Raji (cell line): Measurements from ENCODE around the gene ADPGK.

Experiments used
- POLR2A ChIP-seq: IDR thresholded peaks from 2 replicates; pipeline ENCODE4 v1.6.1; 2011; ENCODE audit warnings: low read depth, low read length, control low read depth; ENCODE audit not compliant: insufficient read depth

ADPGK gene

DNA sequence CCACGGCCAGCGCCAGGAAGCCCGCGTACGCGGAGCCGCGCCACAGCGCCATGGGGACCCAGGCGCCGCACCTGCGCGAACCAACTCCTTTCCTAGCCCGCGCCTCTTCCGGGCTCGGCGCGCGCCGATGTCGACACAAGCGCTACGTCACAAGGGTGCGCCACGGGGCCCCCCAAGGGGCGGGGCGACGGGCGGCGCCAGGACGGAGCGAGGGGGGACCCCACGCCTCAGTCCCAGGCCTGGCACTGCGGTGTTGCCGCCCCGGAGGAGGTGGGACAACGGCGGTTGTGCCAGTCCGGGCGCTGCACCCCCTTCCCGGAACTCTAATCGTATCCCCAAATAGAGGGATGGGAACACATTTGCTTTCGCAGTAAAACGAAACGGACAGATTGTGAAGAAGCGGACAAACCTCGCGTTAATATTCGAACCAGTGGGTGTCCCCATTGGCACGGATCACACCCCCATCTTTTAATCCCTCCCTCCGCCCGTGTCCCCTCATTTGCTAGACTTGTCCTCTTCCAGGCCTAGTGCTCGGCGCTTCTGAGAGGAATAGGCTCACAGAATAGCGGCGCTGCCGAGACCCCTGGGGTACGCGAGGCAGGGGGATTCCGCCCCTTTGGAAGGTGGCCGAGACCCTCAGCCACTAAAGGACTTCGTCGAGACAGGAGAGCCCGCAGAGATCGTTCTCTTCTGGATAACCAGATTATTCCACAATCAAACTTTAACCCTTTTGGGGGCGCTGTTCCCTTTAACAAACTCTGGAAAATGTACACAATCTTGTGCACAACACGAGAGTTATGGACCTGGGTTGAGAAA, at the start of gene ADPGK:
Gene ADPGK (minus strand): TSS at position 119 of the 816 bp plus-strand sequence. CDS start 67 bp downstream, at position 52.
- peak; percentile 96 for TF ChIP-seq POLR2A

DNA sequence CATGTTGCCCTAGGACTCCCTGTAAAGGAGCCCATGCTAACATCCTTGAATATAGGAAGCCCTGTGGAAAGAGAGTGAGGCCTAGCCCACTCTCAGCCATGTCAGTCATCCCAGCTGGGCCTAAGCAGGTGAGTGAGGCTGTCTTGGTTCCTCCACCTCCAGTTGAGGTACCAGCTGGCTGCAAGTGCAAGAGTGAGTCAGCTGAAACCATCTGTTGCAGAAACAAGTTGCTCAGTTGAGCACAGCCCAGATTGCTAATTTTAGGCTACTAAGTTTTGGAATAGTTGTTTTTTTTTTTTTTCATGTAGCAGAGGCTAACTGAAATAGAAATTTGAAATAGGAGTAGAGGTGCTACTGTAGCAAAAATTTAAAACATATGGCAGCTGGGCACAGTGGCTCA, 43.7 kb upstream of the ADPGK start:
- TF ChIP-seq POLR2A, result no peak

DNA sequence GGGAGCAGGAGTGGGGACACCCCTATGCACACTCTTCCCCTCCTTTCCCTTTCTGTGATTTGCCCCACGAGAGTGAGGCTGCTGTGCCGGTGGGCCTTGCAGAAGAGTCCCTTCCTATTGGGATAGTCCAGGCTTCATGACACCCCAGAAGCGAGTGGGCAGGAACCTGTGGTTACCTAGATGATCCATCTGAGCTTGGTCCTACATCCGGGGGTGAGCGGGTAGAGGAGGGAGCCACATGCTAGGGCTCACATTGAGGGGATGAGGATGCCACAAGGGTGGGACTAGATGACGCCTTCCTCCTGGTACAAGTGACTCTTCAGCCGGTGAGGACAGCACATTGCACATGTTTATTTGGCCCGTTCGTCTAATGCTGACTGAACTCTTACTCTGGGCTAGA, 43.1 kb upstream of the ADPGK start:
- no peak for TF ChIP-seq POLR2A

DNA sequence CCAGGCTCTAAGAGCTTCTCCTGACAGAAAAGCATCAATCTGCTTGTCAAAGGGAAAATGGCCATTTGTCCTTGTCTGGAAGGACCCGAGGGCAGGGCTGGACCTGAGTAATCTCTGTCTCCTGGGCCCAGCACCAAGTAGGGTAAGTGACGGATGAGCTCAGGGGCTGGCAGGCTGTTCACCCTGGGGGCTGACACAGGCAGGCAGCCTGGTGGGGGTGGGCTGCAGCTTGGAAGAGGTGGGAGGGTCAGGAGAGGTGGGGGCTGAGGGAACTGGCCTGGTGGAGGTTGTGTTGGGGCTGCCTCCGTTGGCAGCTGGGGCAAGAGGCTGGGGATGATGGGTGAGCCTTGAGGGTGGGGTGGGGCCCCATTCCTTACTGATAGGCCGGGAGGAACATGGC, 42.3 kb upstream of the ADPGK start:
- TF ChIP-seq POLR2A, result no peak

DNA sequence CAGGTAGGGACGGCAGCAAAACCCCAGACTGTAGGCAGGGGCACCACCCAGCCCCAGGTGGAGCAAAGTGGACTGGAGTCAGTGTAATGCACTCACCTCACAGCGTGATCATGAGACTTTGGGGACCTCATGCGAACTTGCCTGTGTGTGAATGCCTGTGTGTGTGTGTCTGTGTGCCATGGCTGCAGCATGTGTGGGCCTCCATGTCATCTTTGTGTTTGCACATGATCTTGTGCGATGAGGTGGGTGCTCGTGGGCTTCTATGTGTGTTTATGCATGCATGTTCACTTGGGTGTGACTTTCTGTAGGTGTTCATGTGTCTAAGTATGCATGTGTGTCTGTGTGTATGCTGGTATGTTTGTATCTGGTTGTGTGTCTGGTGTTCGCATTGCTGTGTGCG, 41.2 kb upstream of the ADPGK start:
- TF ChIP-seq POLR2A, result no peak

DNA sequence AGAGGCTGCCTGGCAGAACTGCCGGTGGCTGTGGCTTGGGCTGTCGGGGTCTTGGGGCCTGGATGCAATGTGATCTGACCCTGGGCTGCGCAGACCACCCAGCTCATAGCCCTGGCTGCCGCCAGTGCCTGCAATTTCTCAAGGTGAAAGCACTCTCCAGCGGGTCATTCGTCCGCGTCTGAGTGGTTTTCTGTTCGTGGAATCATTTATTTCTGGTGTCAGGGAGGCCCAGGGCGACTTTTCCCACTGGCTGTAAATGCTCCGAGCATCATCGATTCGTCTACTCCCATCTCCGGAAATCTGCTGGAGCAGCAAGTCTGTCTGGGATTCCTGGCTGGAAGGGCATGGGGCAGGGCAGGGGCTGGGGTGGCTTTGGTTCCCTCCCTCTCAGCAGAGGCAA, 40.6 kb upstream of the ADPGK start:
- no peak for TF ChIP-seq POLR2A

DNA sequence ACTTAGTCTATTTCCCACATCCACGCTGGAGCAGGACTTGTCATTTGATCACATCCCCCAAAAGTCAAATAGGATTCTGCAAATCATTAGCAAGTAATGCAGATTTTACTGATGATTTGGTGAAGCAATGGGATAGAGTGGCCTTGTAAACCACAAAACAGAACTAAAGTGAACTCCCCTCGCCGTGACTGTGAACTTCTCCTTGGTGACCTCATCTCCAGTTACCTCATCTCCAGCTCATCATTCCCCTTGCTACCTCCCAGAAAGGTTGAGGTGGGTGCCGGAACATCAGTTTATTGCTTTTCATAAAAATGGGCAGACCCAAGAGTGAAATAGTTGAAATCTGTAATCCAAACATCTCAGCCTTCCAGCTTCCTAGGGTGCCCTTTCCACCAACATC, 36.7 kb upstream of the ADPGK start:
- no peak for TF ChIP-seq POLR2A

DNA sequence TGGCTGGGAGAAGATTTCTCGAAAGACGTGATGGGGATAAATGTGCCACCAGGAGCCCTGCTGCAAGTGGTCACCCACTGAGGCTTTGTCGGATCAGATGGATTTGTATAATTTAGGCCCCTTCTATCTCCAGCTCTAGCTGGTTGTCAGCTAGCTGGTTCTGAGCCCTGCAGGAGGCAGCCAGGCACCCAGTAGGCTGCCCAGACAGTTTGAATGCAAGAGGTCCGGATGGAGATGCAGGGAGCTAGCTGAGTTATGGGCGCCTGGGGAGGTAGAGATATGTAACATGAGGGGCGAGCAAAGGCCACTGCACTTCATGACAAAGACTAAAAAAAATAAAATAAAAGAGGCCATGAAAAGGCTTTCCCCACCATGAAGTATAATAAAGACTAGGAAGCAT, 35.1 kb upstream of the ADPGK start:
- TF ChIP-seq POLR2A, result no peak

DNA sequence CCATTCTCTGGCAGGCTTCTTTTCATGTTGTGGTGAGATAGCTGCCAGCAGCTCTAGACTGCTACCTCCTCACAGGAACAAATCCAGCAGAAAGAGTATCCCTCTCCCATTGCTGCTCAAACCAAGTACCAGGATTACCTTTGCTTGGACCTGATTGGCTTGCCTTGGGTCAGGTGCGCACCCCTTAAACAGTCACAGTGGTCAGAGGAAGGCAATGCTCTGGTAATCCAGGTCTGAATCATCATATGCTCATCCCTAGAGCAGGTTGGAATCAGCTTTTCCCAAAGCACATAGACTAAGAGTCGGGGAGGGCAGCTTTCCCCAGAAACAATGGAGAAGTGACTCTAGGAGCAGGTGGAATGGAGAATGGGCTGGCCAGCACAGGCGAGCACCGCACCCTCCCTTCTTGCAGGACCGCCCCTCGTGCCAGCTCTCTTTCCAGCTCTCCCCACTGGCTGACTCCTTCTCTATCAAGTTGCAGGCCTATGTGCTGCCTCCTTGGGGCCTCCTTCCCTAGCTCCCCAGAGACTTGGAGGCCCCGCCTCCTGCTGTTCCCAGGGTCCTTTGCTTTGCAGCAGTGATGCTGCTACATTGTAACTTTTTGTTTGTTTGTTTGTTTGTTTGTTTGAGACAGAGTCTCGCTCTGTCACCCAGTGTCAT, 29.9 kb upstream of the ADPGK start:
- no peak for TF ChIP-seq POLR2A

DNA sequence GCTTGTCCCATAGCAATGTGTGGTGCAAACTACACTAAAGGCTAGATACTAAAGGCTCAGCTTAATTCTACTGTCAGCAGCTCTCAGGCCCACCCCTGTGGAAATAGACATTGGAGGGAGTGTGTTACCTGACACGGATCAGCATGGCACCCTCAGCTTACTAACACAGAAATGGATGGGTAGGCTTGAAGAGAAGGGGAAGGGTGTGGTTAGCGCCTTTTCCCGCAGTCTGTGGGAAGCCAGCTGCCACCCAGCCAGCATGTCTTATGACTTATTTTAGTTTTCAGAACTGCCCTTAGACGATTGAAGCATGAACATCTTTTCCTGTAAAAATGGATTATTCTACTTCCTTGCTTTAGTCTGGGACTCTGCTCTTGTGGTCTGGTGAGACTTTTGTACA, 25.8 kb upstream of the ADPGK start:
- TF ChIP-seq POLR2A, result no peak

DNA sequence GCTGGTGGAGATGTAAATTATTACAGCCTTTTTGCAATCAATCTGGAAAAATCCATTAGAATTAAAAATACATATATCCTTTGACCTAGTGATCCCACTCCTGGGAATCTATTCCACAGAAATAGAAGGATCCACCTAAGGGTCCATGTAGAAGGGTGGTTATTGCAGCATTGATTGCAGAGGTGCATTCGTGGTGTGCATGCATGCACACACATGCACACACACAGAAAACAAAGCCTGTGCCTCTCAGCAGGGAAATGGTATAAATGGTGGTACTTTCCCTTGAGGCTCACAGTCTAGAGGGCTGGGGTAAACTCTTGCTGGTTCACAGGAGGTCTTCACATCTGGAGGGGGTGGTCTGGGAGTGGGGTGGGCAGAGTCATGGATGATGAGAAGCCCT, 19.4 kb upstream of the ADPGK start:
- no peak for TF ChIP-seq POLR2A

DNA sequence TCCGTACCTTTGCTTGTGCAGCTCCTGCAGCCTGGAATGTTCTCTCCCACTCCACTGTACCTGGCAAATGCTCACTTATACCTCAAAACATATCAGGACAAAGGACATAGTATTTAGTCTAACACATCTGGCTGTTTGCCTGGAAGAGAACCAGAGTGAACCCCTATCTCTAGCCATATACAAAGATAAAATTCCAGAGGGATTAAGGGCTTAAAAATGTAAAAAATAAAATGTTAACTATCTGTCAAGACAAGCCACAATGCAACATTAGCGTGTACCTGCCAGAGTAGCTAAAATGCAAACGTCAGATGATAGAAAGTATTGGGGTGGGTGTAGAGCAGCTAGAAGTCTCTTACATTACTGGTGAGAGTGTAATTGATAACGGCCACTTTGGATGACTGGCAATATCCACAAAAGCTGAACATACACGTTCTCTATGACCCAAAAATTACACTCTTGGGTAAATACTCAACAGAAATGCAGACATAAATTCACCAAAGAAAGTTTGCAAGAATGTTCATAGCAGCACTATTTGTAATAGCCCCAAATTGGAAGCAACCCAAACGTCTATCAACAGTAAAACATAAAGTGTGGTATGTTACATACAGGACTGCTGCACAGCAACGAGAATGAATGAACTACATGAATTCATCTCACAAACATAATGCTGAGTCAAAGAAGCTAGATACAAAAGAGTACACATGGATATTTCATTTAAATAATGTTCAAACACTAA, 18.2 kb upstream of the ADPGK start:
- no peak for TF ChIP-seq POLR2A

DNA sequence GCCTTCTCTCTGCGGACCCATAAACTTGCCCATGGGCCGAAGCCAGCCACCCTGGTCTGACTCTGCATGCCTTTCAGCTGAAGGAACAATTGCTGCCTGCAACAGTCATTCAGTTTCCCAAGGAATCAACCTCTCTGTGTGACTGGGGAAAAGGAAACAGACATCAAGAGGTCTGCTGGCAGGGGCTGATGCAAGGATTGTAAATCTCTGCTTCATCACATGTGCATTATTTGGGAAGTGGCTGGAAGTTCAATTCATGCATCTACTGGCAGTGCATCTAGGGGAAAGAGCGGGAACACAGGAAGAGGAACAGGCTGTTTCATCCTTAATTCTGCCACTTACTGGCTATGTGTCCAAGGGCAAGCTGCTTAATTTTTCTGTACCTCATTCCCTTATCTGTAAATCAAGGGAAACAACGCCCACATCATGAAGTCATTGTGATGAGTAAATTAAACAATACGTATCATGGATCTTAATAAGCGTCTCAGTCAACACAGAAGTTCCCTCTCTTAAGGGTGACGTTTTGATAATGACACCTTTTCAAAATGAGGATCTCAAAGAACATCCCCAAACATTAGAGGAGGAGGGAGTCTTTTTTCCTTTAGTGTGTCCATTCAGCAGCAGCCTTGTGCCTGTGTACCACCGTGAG, 17.4 kb upstream of the ADPGK start:
- TF ChIP-seq POLR2A, result no peak

DNA sequence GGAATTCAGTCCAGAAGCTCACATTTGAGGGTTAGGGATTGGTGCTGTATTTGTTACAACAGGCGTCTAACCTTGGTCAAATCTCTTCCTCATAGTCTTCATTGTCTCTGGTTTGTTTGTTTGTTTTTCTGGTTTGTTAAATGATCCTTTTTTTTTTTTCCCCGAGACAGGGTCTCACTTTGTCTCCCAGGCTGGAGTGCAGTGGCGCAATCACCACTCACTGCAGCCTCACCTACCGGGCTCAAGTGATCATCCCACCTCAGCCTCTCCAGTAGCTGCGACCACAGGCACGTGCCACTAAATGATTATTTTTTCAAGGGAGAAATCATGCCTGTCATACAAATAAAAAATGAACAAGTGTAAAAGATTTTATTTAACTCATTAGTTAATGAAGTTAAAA, 14.3 kb upstream of the ADPGK start:
- no peak for TF ChIP-seq POLR2A

DNA sequence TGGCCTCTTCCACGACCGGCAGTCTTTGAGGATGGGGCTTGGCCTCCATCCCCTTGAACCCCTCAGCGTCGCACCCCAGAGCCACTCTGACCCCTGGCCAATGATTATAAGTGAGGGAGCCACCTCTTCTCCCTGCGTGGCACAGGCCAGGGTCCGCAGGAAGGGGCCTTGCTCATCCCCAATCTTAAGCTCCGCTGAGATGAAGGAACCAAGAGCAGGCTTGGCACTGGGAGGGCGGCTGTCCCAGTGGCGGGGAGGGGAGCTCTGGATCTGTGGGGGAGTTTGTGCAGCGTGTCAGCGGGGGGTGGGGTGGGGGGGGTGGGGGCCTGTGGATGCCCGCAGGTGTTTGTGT, 13.8 kb upstream of the ADPGK start:
- no peak for TF ChIP-seq POLR2A
